ENCODE data around the gene EFNA4. TPM values are rescaled to one million over a fixed set of nuclear protein-coding genes. Genes with fewer than 3 reads are reported as not detected.

Gene EFNA4
- total RNA-seq, 2 donors from 2014 or later, result 15.9 to 17.9 TPM

DNA sequence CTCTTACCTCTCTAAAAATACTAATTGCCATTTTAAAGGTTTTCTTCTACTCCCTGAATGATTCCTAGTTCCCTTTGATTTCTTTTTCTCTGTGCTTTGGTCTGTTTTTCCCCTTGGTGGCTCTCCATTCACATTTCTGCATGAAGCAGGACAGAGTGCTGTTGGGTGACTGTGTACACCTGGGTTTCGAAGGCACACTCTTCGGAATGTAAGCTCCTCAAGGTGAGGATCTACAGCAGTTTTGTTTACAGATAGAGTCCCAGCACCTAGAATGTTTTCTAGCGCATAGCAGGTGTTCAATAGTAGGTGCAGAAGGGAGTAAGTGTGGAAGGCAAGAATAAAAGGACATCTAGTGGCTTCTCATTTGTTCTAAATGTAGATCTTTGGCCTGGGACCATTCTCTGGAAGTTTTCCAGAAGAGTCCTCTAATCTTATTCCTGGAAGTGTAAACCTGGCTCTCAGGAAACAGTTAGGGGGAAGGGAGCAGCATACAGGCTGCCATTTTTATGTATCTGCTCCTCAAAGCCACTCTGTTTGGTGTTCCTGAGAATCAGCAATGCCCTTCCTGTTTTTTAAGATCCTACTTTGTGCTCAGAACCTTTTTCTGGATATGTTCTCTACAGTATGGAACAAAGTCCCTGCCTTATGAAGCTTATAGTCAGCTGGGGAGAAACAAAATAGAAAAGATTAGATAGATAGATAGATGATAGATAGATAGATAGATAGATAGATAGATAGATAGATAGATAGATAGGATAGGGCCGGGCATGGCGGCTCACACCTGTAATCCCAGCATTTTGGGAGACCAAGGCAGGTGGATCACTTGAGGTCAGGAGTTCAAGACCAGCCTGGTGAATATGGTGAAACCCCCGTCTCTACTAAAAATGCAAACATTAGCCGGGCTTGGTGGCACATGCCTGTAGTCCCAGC is 41.3 kb downstream of the EFNA4 start:
- no peak for DNase-seq
- H3K4me3 Mint-ChIP-seq, result no peak overlapping the region
- H3K27ac Mint-ChIP-seq, result no peak overlapping the region
- Histone ChIP-seq H3K9ac (ENCODE audit: extremely low read depth, low read length, poor library complexity, severe bottlenecking) (no peak overlapping the region), H3K27me3 (ENCODE audit: control insufficient read depth, insufficient read depth, low read length, poor library complexity, severe bottlenecking) (peaks cover 15% of the 10 kb centered on the region), H3K36me3 (ENCODE audit: control insufficient read depth, insufficient read depth, low read length) (no peaks in the 10 kb centered on the region), H3K4me1 (ENCODE audit: control insufficient read depth, insufficient read depth, low read length) (no peaks in the 10 kb centered on the region), H3K27ac (ENCODE audit: low read depth, low read length) (no peak overlapping the region), H3K4me3 (ENCODE audit: low read length) (no peak overlapping the region), H3K9me3 (ENCODE audit: control insufficient read depth, low read length) (no peaks in the 10 kb centered on the region)
- no peaks in the 10 kb centered on the region for H3K9me3 Mint-ChIP-seq
- no peaks in the 10 kb centered on the region for H3K4me1 Mint-ChIP-seq
- peaks cover 50% of the 10 kb centered on the region for H3K27me3 Mint-ChIP-seq (ENCODE audit: insufficient read depth)
- H3K36me3 Mint-ChIP-seq (ENCODE audit: low read depth), result no peaks in the 10 kb centered on the region
- 92 to 93% methylated on average over 6 to 7 of the region's 7 CpGs for WGBS, 2 experiments (ENCODE audit: insufficient coverage in 1 of 2, insufficient read length in 1 of 2)
- TF ChIP-seq, protein P1, sequence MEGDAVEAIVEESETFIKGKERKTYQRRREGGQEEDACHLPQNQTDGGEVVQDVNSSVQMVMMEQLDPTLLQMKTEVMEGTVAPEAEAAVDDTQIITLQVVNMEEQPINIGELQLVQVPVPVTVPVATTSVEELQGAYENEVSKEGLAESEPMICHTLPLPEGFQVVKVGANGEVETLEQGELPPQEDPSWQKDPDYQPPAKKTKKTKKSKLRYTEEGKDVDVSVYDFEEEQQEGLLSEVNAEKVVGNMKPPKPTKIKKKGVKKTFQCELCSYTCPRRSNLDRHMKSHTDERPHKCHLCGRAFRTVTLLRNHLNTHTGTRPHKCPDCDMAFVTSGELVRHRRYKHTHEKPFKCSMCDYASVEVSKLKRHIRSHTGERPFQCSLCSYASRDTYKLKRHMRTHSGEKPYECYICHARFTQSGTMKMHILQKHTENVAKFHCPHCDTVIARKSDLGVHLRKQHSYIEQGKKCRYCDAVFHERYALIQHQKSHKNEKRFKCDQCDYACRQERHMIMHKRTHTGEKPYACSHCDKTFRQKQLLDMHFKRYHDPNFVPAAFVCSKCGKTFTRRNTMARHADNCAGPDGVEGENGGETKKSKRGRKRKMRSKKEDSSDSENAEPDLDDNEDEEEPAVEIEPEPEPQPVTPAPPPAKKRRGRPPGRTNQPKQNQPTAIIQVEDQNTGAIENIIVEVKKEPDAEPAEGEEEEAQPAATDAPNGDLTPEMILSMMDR (conservative IDR thresholded peaks at IDR 0.05), result no peak

DNA sequence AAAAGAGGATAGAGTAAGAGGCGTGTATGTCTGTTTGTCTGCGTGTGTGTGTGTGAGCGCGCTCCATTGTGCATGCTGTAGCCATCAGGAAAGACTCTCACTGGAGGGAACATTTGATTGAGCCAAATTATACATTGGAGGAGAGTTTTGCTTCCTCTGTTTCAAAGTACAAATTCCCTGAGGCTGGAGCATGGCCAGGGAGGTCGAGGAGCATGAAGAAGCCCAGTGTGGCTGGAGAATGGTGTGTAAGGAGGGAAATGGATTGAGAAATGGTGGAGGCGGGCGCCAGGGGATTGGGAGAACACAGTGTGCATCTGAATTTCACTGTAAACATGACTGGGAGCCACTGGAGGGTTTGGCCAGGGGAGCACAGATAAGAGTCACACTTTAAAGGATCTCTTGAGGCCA is 42.1 kb downstream of the EFNA4 start:
- no peaks in the 10 kb centered on the region for H3K9me3 ChIP-seq (ENCODE audit: control insufficient read depth, low read length)
- WGBS, 2 experiments (ENCODE audit: insufficient coverage in 1 of 2, insufficient read length in 1 of 2), result 89 to 96% methylated on average over 5 to 7 of the region's 7 CpGs
- no peak for DNase-seq
- Mint-ChIP-seq H3K9me3 (no peaks in the 10 kb centered on the region), H3K4me1 (no peaks in the 10 kb centered on the region), H3K4me3 (no peak overlapping the region), H3K27me3 (ENCODE audit: insufficient read depth) (peaks cover 50% of the 10 kb centered on the region), H3K36me3 (ENCODE audit: low read depth) (no peaks in the 10 kb centered on the region), H3K27ac (no peak overlapping the region)
- no peaks in the 10 kb centered on the region for H3K4me1 ChIP-seq (ENCODE audit: control insufficient read depth, insufficient read depth, low read length)
- no peak overlapping the region for H3K27ac ChIP-seq (ENCODE audit: low read depth, low read length)
- no peak overlapping the region for H3K4me3 ChIP-seq (ENCODE audit: low read length)
- TF ChIP-seq, protein P1 (conservative IDR thresholded peaks at IDR 0.05), result no peak
- H3K27me3 ChIP-seq (ENCODE audit: control insufficient read depth, insufficient read depth, low read length, poor library complexity, severe bottlenecking), result peaks cover 15% of the 10 kb centered on the region
- H3K9ac ChIP-seq (ENCODE audit: extremely low read depth, low read length, poor library complexity, severe bottlenecking), result no peak overlapping the region
- no peaks in the 10 kb centered on the region for H3K36me3 ChIP-seq (ENCODE audit: control insufficient read depth, insufficient read depth, low read length)

DNA sequence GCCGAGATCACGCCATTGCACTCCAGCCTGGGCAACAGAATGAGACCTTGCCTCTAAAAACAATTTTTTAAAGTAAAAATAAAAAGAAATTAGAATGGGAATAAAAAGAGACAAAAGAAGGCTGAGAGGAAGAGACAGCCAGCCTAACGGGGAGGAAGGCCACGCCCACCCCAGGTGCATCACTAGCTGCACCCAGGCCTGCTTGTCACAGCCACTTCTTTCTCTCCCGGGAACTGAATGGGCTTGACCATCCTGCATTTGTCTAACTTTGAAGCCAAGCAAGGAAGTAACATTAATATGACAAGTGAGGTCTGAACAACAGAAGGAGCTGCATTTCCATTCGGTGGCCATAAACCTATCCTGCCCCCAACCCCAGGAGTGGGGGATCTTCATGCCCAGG is 43.3 kb downstream of the EFNA4 start:
- peaks cover 15% of the 10 kb centered on the region for H3K27me3 ChIP-seq (ENCODE audit: control insufficient read depth, insufficient read depth, low read length, poor library complexity, severe bottlenecking)
- H3K4me3 ChIP-seq (ENCODE audit: low read length), result no peak overlapping the region
- no peaks in the 10 kb centered on the region for H3K36me3 ChIP-seq (ENCODE audit: control insufficient read depth, insufficient read depth, low read length)
- DNase-seq, result no peak
- no peak overlapping the region for H3K27ac ChIP-seq (ENCODE audit: low read depth, low read length)
- H3K27me3 Mint-ChIP-seq (ENCODE audit: insufficient read depth), result peaks cover 48% of the 10 kb centered on the region
- H3K9ac ChIP-seq (ENCODE audit: extremely low read depth, low read length, poor library complexity, severe bottlenecking), result no peak overlapping the region
- H3K4me1 Mint-ChIP-seq, result no peaks in the 10 kb centered on the region
- no peak overlapping the region for H3K27ac Mint-ChIP-seq
- TF ChIP-seq, protein P1 (conservative IDR thresholded peaks at IDR 0.05), result no peak
- H3K4me1 ChIP-seq (ENCODE audit: control insufficient read depth, insufficient read depth, low read length), result no peaks in the 10 kb centered on the region
- 68 to 85% methylated on average over 4 to 6 of the region's 6 CpGs for WGBS, 2 experiments (ENCODE audit: insufficient coverage in 1 of 2, insufficient read length in 1 of 2)
- H3K36me3 Mint-ChIP-seq (ENCODE audit: low read depth), result no peaks in the 10 kb centered on the region
- no peaks in the 10 kb centered on the region for H3K9me3 Mint-ChIP-seq
- H3K4me3 Mint-ChIP-seq, result no peak overlapping the region
- no peaks in the 10 kb centered on the region for H3K9me3 ChIP-seq (ENCODE audit: control insufficient read depth, low read length)
